SK-N-SH (cell line): ENCODE measurements around the gene ITM2A. TPM values are rescaled to one million over a fixed set of nuclear protein-coding genes. Genes with fewer than 3 reads are reported as not detected.

ENCODE experiments used
- CTCF ChIA-PET: fragments of 300-600, 350-600 bp; formaldehyde crosslinking; extraction: SDS; loops from one replicate; lab custom pipeline; 2021; lab: Yijun Ruan, JAX
- POLR2A ChIA-PET: fragments of 350-600 bp; sonication (Branson Sonifier 250); formaldehyde crosslinking; extraction: SDS; loops from one replicate; lab custom pipeline; 2020; ENCODE audit warnings: antibody characterized with exemption, inconsistent platforms; lab: Yijun Ruan, JAX
- DNase-seq: peaks from one replicate; pipeline ENCODE4 v3.0.0; 2012
- H2AFZ ChIP-seq: fragments of 200-600 bp; sonication (generic); 2 replicates; pipeline ENCODE4 v1.8.1; 2016; ENCODE audit warnings: antibody characterized with exemption, mild to moderate bottlenecking, low read depth
- H3F3A ChIP-seq: fragments of 200-600 bp; sonication (generic); replicated peaks from 2 replicates; pipeline ENCODE3; 2016; ENCODE audit warnings: antibody characterized with exemption, mild to moderate bottlenecking; ENCODE audit not compliant: insufficient read depth
- H3K27ac ChIP-seq, 2 experiments: fragments of 200-500 bp in 1 of 2; fragments of 200-600 bp in 1 of 2; sonication (Bioruptor generic) in 1 of 2; sonication (generic), shearing (Covaris generic) in 1 of 2; 2 replicates each; pipeline versions ENCODE4 v1.5.1 to v1.6.1; 2014 to 2016; ENCODE audit warnings: low read depth in 2 of 2, inconsistent platforms in 1 of 2, low read length in 1 of 2, mild to moderate bottlenecking in 1 of 2, mixed read lengths in 1 of 2
- H3K27me3 ChIP-seq: fragments of 200-600 bp; sonication (generic), shearing (Covaris generic); 2 replicates; pipeline ENCODE4 v1.6.1; 2016; ENCODE audit warnings: mixed run types; ENCODE audit not compliant: insufficient read depth
- H3K36me3 ChIP-seq, 2 experiments: fragments of 200-500 bp in 1 of 2; fragments of 200-600 bp in 1 of 2; sonication (Bioruptor generic) in 1 of 2; sonication (generic) in 1 of 2; replicated peaks in 1 of 2; 2 replicates each; pipeline versions ENCODE3 to v1.5.1; 2014 to 2016; ENCODE audit warnings: low read length in 1 of 2, mild to moderate bottlenecking in 1 of 2; ENCODE audit not compliant: insufficient read depth in 2 of 2, control insufficient read depth in 1 of 2
- H3K4me1 ChIP-seq, 2 experiments: fragments of 200-500 bp in 1 of 2; fragments of 200-600 bp in 1 of 2; sonication (Bioruptor generic) in 1 of 2; sonication (generic), shearing (Covaris generic) in 1 of 2; 2 replicates each; pipeline versions ENCODE4 v1.5.1 to v1.6.1; 2014 to 2016; ENCODE audit warnings: low read depth in 1 of 2, low read length in 1 of 2, mixed run types in 1 of 2; ENCODE audit not compliant: insufficient read depth in 2 of 2, control insufficient read depth in 1 of 2
- H3K4me2 ChIP-seq: fragments of 200-600 bp; sonication (generic), shearing (Covaris generic); 2 replicates; pipeline ENCODE4 v1.6.1; 2017; ENCODE audit warnings: mixed run types
- H3K4me3 ChIP-seq, 2 experiments: fragments of 200-500 bp in 1 of 2; fragments of 200-600 bp in 1 of 2; sonication (Bioruptor generic) in 1 of 2; sonication (generic), shearing (Covaris generic) in 1 of 2; 2 replicates each; pipeline versions ENCODE4 v1.5.1 to v1.8.1; 2014 to 2016; ENCODE audit warnings: low read depth in 2 of 2, inconsistent platforms in 1 of 2, low read length in 1 of 2, mild to moderate bottlenecking in 1 of 2, mixed read lengths in 1 of 2, moderate library complexity in 1 of 2
- H3K79me2 ChIP-seq: fragments of 200-600 bp; sonication (generic); 2 replicates; pipeline ENCODE4 v1.8.1; 2017; ENCODE audit warnings: mild to moderate bottlenecking; ENCODE audit not compliant: insufficient read depth
- H3K9ac ChIP-seq: fragments of 200-600 bp; sonication (generic); 2 replicates; pipeline ENCODE4 v1.6.1; 2017; ENCODE audit warnings: mixed run types
- H3K9me2 ChIP-seq: fragments of 200-600 bp; sonication (generic); 2 replicates; pipeline ENCODE4 v1.6.1; 2017; ENCODE audit warnings: mixed run types
- H3K9me3 ChIP-seq: fragments of 200-600 bp; sonication (generic); 2 replicates; pipeline ENCODE4 v1.6.1; 2017; ENCODE audit warnings: mixed run types, mild to moderate bottlenecking, moderate library complexity
- H4K20me1 ChIP-seq: fragments of 200-600 bp; sonication (generic); 2 replicates; pipeline ENCODE4 v1.6.1; 2017; ENCODE audit warnings: mild to moderate bottlenecking, mixed run types; ENCODE audit not compliant: insufficient read depth
- ELF1 ChIP-seq: IDR thresholded peaks from 2 replicates; pipeline ENCODE4 v1.4.0; 2012
- EP300 ChIP-seq, 2 experiments: IDR thresholded peaks; 2 replicates each; pipeline versions ENCODE4 v1.4.0 to v1.6.1; 2012; ENCODE audit warnings: borderline replicate concordance in 1 of 2, low read depth in 1 of 2, low read length in 1 of 2
- EZH2phosphoT487 ChIP-seq: fragments of 200-600 bp; sonication (generic); IDR thresholded peaks from 2 replicates; pipeline ENCODE4 v1.6.1; 2017; ENCODE audit warnings: low read depth, mixed run types, mild to moderate bottlenecking, antibody characterized with exemption, moderate library complexity, borderline replicate concordance
- FOSL2 ChIP-seq: IDR thresholded peaks from 2 replicates; pipeline ENCODE4 v1.4.0; 2012; ENCODE audit warnings: low read depth, mild to moderate bottlenecking, moderate library complexity, borderline replicate concordance
- FOXJ3 ChIP-seq: sonication (generic); formaldehyde crosslinking; IDR thresholded peaks from 2 replicates; pipeline ENCODE4 v1.5.1; 2020; ENCODE audit warnings: mild to moderate bottlenecking, missing genetic modification reagents
- GABPA ChIP-seq: IDR thresholded peaks from 2 replicates; pipeline ENCODE4 v1.4.0; 2012; ENCODE audit warnings: low read depth, mild to moderate bottlenecking
- MEF2A ChIP-seq: IDR thresholded peaks from 2 replicates; pipeline ENCODE4 v1.4.0; 2012; ENCODE audit warnings: low read depth, borderline replicate concordance
- MXI1 ChIP-seq: IDR thresholded peaks from 2 replicates; pipeline ENCODE4 v1.6.1; 2012; ENCODE audit warnings: mild to moderate bottlenecking, low read depth, low read length, improper control_type of control experiment
- NFIC ChIP-seq: IDR thresholded peaks from 2 replicates; pipeline ENCODE4 v1.4.0; 2012; ENCODE audit warnings: borderline replicate concordance
- RCOR1 ChIP-seq: fragments of 150-350 bp; IDR thresholded peaks from 2 replicates; pipeline ENCODE4 v1.6.1; 2017; ENCODE audit warnings: antibody characterized with exemption, low read length
- RFX5 ChIP-seq: IDR thresholded peaks from 2 replicates; pipeline ENCODE4 v1.6.1; 2012; ENCODE audit warnings: mild to moderate bottlenecking, improper control_type of control experiment, low read length
- RXRA ChIP-seq: IDR thresholded peaks from 2 replicates; pipeline ENCODE4 v1.4.0; 2012; ENCODE audit warnings: low read depth, mild to moderate bottlenecking, borderline replicate concordance
- SMC3 ChIP-seq: IDR thresholded peaks from 2 replicates; pipeline ENCODE4 v1.6.1; 2012; ENCODE audit warnings: low read depth, low read length, improper control_type of control experiment
- TAF1 ChIP-seq: IDR thresholded peaks from 2 replicates; pipeline ENCODE4 v1.6.1; 2012; ENCODE audit warnings: low read depth, mild to moderate bottlenecking, low read length, moderate library complexity, borderline replicate concordance
- TEAD4 ChIP-seq: IDR thresholded peaks from 2 replicates; pipeline ENCODE4 v1.4.0; 2012; ENCODE audit warnings: mild to moderate bottlenecking, borderline replicate concordance; ENCODE audit not compliant: insufficient read depth
- WGBS: methylation state at CpG from one replicate; pipeline ENCODE4 v1.1.6; 2017; ENCODE audit warnings: low lambda C conversion rate; 5-methylcytosine and 5-hydroxymethylcytosine counted together
- polyA plus RNA-seq, 3 experiments: library from polyadenylated mRNA; depleted of rRNA; stranded (reverse); fragments of >200 nt; gene quantifications; 2 replicates each; pipeline ENCODE4 v1.2.3, GENCODE V29; 2012
- TF ChIP-seq, protein P1 (sequence below): fragments of 150-350 bp; IDR thresholded peaks from 2 replicates; pipeline ENCODE4 v1.6.1; 2017; ENCODE audit warnings: antibody characterized with exemption, low read length, low read depth, borderline replicate concordance
- TF ChIP-seq, protein P2 (sequence below): IDR thresholded peaks from 2 replicates; pipeline ENCODE4 v1.4.0; 2012; ENCODE audit warnings: low read depth, borderline replicate concordance
- TF ChIP-seq, protein P3 (sequence below): IDR thresholded peaks from 2 replicates; pipeline ENCODE4 v1.4.0; 2012; ENCODE audit warnings: low read depth, borderline replicate concordance

Gene ITM2A
- polyA plus RNA-seq, 1 of the 3 experiments (the other 2 are of a cell fraction): not detected

DNA sequence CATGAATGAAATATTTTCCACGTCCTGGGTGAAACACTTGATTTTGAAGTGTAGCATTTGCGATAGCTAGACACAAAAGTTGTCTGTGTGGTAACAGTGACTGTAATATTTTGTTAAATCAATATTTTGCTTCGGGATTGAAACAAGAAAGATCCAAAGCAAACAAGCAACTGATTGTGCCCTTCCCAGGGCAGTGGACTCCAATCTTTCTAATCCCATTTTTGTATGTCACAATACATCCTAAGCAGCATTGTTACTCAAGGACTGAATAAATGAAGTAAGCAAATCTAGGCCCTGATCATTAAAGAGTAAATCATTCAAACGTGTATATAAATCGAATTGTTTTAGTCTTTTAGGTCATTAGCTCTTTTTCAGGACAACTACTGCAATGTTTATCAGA lies 2.8 kb downstream of the ITM2A start:
- DNase-seq: no peak
- Histone ChIP-seq H3K4me2 (no peak overlapping the region), H4K20me1 (no peaks in the 10 kb centered on the region), H3K27ac (no peak overlapping the region), H3K9ac (no peak overlapping the region), H2AFZ (no peak overlapping the region), H3K4me1 (no peaks in the 10 kb centered on the region), H3K9me2 (no peaks in the 10 kb centered on the region), H3K79me2 (no peaks in the 10 kb centered on the region), H3K27me3 (no peaks in the 10 kb centered on the region), H3K4me3 (no peak overlapping the region), H3K36me3 (no peaks in the 10 kb centered on the region), H3F3A (no peaks in the 10 kb centered on the region), H3K9me3 (no peaks in the 10 kb centered on the region)
- TF ChIP-seq, protein P1, sequence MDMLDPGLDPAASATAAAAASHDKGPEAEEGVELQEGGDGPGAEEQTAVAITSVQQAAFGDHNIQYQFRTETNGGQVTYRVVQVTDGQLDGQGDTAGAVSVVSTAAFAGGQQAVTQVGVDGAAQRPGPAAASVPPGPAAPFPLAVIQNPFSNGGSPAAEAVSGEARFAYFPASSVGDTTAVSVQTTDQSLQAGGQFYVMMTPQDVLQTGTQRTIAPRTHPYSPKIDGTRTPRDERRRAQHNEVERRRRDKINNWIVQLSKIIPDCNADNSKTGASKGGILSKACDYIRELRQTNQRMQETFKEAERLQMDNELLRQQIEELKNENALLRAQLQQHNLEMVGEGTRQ: no peak
- TF ChIP-seq GABPA (no peak), FOXJ3 (CRISPR knock-in tag) (no peak), FOSL2 (no peak), SMC3 (no peak), TAF1 (no peak)
- TF ChIP-seq, protein P2, sequence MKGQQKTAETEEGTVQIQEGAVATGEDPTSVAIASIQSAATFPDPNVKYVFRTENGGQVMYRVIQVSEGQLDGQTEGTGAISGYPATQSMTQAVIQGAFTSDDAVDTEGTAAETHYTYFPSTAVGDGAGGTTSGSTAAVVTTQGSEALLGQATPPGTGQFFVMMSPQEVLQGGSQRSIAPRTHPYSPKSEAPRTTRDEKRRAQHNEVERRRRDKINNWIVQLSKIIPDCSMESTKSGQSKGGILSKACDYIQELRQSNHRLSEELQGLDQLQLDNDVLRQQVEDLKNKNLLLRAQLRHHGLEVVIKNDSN: no peak
- CTCF ChIA-PET: no interaction called here
- WGBS: 3% methylated on average over 5 of the region's 5 CpGs
- POLR2A ChIA-PET: no interaction called here

DNA sequence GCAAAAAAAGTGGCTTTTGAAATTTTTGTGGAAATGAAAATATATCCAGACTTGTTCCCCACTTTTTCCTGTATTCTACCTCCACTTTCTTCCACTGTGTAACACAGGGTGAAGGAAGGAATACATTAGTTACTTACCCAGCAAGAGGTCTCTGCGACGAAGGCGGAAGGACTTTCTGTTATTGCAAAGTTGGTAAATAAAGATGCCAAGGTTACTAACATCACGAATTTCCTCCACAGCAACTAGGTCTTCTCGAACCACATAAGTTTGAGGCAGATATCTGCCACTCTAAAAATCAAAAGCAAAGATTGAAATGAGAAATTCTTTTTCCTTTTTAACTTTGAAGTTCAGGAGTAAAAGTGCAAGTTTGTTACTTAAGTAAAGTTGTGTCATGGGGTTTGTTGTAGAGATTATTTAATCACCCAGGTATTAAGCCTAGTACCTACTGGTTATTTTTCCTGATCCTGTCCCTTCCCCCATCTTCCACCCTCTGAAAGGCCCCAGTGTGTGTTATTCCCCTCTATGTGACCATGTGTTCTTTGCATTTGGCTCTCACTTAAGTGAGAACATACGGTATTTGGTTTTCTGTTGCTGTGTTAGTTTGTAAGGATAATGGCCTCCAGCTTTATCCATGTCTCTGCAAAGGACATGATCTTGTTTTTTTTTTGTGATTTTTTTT lies 5.8 kb downstream of the ITM2A start:
- Histone ChIP-seq H3K4me3 (no peak overlapping the region), H3F3A (no peaks in the 10 kb centered on the region), H3K9me3 (no peaks in the 10 kb centered on the region), H3K27ac (no peak overlapping the region), H3K36me3 (no peaks in the 10 kb centered on the region), H3K79me2 (no peaks in the 10 kb centered on the region), H3K4me1 (no peaks in the 10 kb centered on the region), H3K4me2 (no peak overlapping the region), H2AFZ (no peak overlapping the region), H4K20me1 (no peaks in the 10 kb centered on the region), H3K27me3 (no peaks in the 10 kb centered on the region), H3K9me2 (no peaks in the 10 kb centered on the region), H3K9ac (no peak overlapping the region)
- CTCF ChIA-PET: no interaction called here
- POLR2A ChIA-PET: no interaction called here
- WGBS: 39% methylated on average over 6 of the region's 6 CpGs
- DNase-seq: no peak
- TF ChIP-seq GABPA (no peak), FOSL2 (no peak), EP300 (IDR thresholded peaks at IDR 0.05; ENCODE audit: borderline replicate concordance in 1 of 2, low read depth in 1 of 2, low read length in 1 of 2) (no peak), RFX5 (no peak), MXI1 (no peak), MEF2A (no peak), ELF1 (no peak), SMC3 (no peak), NFIC (no peak), EZH2phosphoT487 (no peak), TEAD4 (no peak), RXRA (no peak), TAF1 (no peak), RCOR1 (no peak)
- TF ChIP-seq, protein P3, sequence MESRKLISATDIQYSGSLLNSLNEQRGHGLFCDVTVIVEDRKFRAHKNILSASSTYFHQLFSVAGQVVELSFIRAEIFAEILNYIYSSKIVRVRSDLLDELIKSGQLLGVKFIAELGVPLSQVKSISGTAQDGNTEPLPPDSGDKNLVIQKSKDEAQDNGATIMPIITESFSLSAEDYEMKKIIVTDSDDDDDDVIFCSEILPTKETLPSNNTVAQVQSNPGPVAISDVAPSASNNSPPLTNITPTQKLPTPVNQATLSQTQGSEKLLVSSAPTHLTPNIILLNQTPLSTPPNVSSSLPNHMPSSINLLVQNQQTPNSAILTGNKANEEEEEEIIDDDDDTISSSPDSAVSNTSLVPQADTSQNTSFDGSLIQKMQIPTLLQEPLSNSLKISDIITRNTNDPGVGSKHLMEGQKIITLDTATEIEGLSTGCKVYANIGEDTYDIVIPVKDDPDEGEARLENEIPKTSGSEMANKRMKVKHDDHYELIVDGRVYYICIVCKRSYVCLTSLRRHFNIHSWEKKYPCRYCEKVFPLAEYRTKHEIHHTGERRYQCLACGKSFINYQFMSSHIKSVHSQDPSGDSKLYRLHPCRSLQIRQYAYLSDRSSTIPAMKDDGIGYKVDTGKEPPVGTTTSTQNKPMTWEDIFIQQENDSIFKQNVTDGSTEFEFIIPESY: no peak
- TF ChIP-seq, protein P2: no peak
